PC-3 (cell line): ENCODE results near the gene S100A3.

Source experiments
- EZH2 ChIP-seq: fragments of 300-600 bp; sonication (generic); IDR thresholded peaks from one replicate; pipeline ENCODE4 v1.6.1; 2017; ENCODE audit warnings: antibody characterized with exemption, mild to moderate bottlenecking, low read length; ENCODE audit not compliant: unreplicated experiment
- EZH2phosphoT487 ChIP-seq: fragments of 300-600 bp; sonication (generic); IDR thresholded peaks from 2 replicates; pipeline ENCODE4 v1.6.1; 2018; ENCODE audit warnings: mild to moderate bottlenecking, antibody characterized with exemption, low read length, borderline replicate concordance
- TF ChIP-seq, protein P1 (sequence below): fragments of 300-600 bp; sonication (generic); conservative IDR thresholded peaks from 2 replicates; pipeline ENCODE4 v1.5.1; 2017; ENCODE audit warnings: antibody characterized with exemption, low read depth, mild to moderate bottlenecking, low read length

DNA sequence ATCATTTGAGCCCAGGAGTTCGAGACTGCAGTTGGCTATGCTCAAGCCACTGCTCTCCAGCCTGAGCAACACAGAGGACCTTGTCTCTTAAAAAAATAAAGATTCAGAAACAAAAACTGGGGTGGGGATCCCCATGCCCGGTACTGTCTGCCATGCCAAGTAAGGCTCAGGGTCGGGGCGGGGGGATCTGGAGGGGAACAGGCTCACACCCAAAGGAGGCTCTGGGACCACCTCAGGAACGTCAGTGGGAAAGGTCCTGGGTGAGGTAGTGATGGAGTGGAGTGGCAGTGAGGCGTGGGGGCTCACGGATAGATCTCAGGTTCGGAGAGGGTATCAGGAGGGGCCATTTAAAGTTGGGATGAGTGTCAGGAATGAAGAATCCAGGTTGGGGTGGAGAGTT lies 2.7 kb downstream of the S100A3 start:
- TF ChIP-seq EZH2phosphoT487 (no peak), EZH2 (no peak)
- TF ChIP-seq, protein P1, sequence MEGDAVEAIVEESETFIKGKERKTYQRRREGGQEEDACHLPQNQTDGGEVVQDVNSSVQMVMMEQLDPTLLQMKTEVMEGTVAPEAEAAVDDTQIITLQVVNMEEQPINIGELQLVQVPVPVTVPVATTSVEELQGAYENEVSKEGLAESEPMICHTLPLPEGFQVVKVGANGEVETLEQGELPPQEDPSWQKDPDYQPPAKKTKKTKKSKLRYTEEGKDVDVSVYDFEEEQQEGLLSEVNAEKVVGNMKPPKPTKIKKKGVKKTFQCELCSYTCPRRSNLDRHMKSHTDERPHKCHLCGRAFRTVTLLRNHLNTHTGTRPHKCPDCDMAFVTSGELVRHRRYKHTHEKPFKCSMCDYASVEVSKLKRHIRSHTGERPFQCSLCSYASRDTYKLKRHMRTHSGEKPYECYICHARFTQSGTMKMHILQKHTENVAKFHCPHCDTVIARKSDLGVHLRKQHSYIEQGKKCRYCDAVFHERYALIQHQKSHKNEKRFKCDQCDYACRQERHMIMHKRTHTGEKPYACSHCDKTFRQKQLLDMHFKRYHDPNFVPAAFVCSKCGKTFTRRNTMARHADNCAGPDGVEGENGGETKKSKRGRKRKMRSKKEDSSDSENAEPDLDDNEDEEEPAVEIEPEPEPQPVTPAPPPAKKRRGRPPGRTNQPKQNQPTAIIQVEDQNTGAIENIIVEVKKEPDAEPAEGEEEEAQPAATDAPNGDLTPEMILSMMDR, result no peak
